ENCODE data around the gene RALGPS1. TPM values are rescaled to one million over a fixed set of nuclear protein-coding genes. Genes with fewer than 3 reads are reported as not detected.

RALGPS1 gene
- total and polyA plus RNA-seq, 8 donors: 5.8 to 12.7 (median 9.3) TPM

- FAIRE-seq: no peak
- no peak for ATAC-seq
- H3K27ac ChIP-seq: no peak overlapping the region
- no peaks in the 10 kb centered on the region for H3K36me3 ChIP-seq
- TF ChIP-seq, protein P1, sequence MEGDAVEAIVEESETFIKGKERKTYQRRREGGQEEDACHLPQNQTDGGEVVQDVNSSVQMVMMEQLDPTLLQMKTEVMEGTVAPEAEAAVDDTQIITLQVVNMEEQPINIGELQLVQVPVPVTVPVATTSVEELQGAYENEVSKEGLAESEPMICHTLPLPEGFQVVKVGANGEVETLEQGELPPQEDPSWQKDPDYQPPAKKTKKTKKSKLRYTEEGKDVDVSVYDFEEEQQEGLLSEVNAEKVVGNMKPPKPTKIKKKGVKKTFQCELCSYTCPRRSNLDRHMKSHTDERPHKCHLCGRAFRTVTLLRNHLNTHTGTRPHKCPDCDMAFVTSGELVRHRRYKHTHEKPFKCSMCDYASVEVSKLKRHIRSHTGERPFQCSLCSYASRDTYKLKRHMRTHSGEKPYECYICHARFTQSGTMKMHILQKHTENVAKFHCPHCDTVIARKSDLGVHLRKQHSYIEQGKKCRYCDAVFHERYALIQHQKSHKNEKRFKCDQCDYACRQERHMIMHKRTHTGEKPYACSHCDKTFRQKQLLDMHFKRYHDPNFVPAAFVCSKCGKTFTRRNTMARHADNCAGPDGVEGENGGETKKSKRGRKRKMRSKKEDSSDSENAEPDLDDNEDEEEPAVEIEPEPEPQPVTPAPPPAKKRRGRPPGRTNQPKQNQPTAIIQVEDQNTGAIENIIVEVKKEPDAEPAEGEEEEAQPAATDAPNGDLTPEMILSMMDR (IDR thresholded peaks at IDR 0.05): no peak
- no peak overlapping the region for H3K4me3 ChIP-seq
- 92 to 93% methylated on average over 11 of the region's 11 CpGs for WGBS, 2 donors
- intact Hi-C loops (cut with DNase I): no loop called here
- H3K9me3 ChIP-seq: no peaks in the 10 kb centered on the region
- H3K27me3 ChIP-seq: no peaks in the 10 kb centered on the region
- peak in 1 of 6 donors; percentile 29 for DNase-seq
- peaks cover 0 to 3% (median 0%) of the 10 kb centered on the region in 3 donors for H3K4me1 ChIP-seq
These were observed 223.2 kb downstream of the RALGPS1 start for GRCh38 chr9:127137640-127138360.

DNA sequence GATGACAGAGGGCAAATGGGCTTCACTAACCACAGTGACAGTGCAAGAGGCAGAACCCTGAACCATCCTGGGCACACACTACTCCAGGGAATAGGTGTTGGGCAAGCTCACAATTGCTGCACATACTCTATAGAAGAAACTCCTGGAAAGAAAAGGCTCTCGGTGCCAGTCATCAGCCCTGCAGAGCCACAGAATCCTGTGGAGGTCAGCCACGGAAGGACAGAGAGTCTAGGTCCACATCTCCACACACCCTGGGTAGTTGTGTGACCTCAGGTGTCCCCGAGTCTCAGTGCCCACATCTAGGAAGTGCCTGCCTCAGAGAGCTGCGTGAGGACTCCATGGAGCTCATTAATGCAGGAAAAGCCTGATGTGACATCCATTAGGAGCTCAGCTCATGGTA is 223.9 kb downstream of the RALGPS1 start:
- H3K4me1 ChIP-seq: peaks cover 0 to 5% (median 0%) of the 10 kb centered on the region in 3 donors
- no peaks in the 10 kb centered on the region for H3K27me3 ChIP-seq
- TF ChIP-seq, protein P1 (IDR thresholded peaks at IDR 0.05): no peak
- H3K4me3 ChIP-seq: no peak overlapping the region
- FAIRE-seq (no peak), DNase-seq (peak in 1 of 6 donors; percentile 28), ATAC-seq (no peak)
- intact Hi-C loops (cut with DNase I): no loop called here
- WGBS, 2 donors: 88 to 95% methylated on average over 4 of the region's 4 CpGs
- H3K9me3 ChIP-seq: no peaks in the 10 kb centered on the region
- no peaks in the 10 kb centered on the region for H3K36me3 ChIP-seq
- H3K27ac ChIP-seq: no peak overlapping the region

DNA sequence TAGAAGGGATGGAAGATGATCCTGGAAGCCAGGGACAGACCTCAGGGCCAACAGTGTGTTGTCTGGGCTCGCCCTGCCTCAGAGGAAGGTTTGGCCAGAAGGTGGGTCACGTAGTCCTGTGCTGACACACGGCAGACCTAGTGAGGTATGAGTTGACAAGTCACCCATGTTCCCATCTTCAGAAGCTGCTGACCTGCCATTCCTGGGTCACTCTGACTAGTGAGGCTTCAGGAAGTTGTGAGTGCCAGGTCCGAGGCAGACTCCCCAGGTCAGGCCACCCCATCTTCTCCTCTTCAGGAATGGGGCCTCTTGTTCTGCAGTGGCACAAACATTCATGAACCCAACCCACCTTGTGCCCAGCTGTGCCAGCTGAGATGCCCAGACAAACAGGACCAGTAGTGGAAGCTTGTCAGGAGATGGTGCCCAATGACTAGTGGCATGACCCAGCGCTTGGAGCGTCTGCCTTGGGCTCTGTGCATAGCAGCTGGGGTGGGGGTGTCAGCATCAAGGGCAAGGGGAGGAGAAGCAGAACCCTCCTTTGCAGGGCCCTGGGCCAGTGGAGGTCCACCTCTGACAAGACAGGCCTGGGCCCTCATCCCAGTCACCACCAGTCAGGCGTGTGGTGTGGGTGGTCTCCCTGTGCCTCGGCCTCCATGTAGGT is 224.6 kb downstream of the RALGPS1 start:
- peaks cover 0 to 5% (median 0%) of the 10 kb centered on the region in 3 donors for H3K4me1 ChIP-seq
- no peaks in the 10 kb centered on the region for H3K36me3 ChIP-seq
- intact Hi-C loops (cut with DNase I): no loop called here
- FAIRE-seq (no peak), ATAC-seq (no peak), DNase-seq (peak in 1 of 6 donors; percentile 18)
- no peak overlapping the region for H3K4me3 ChIP-seq
- WGBS, 2 donors: 96 to 97% methylated on average over 8 of the region's 8 CpGs
- no peaks in the 10 kb centered on the region for H3K9me3 ChIP-seq
- no peak overlapping the region for H3K27ac ChIP-seq
- TF ChIP-seq, protein P1 (IDR thresholded peaks at IDR 0.05): no peak
- H3K27me3 ChIP-seq: no peaks in the 10 kb centered on the region

DNA sequence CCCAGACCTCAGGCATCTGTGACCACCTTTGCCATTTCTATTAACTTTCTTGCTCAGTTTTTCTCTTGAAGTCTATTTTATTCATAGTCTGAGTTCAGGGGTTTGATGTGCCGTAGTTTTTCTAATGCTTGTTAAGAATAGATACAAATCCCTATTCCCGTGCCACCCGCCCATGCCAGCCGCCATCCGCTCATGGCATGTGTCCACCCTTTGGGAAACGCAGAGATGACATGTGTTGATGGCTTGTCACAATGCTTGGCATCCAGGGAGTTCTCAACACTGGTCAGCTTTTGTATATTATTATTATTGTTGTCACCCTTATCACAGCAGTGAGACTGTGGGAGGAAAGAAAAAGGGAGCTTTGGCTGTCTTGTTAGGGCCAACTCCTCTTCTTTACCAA is 225.2 kb downstream of the RALGPS1 start:
- FAIRE-seq (no peak), DNase-seq (no peak), ATAC-seq (no peak)
- H3K36me3 ChIP-seq: no peaks in the 10 kb centered on the region
- H3K27ac ChIP-seq: no peak overlapping the region
- H3K27me3 ChIP-seq: no peaks in the 10 kb centered on the region
- no peak overlapping the region for H3K4me3 ChIP-seq
- peaks cover 0 to 5% (median 0%) of the 10 kb centered on the region in 3 donors for H3K4me1 ChIP-seq
- WGBS, 2 donors: 94% methylated on average over 6 of the region's 6 CpGs
- no peaks in the 10 kb centered on the region for H3K9me3 ChIP-seq
- TF ChIP-seq, protein P1 (IDR thresholded peaks at IDR 0.05): no peak
- intact Hi-C loops (cut with DNase I): no loop called here

- no peak for ATAC-seq
- no peak overlapping the region for H3K27ac ChIP-seq
- no peak overlapping the region for H3K4me3 ChIP-seq
- intact Hi-C loops (cut with DNase I): no loop called here
- TF ChIP-seq, protein P1 (IDR thresholded peaks at IDR 0.05): no peak
- no peaks in the 10 kb centered on the region for H3K9me3 ChIP-seq
- FAIRE-seq: no peak
- H3K36me3 ChIP-seq: no peaks in the 10 kb centered on the region
- peak in 1 of 6 donors; percentile 28 for DNase-seq
- peaks cover 0 to 5% (median 0%) of the 10 kb centered on the region in 3 donors for H3K4me1 ChIP-seq
- no peaks in the 10 kb centered on the region for H3K27me3 ChIP-seq
- WGBS, 2 donors: 92 to 98% methylated on average over 6 of the region's 6 CpGs
These were observed 225.6 kb downstream of the RALGPS1 start for GRCh38 chr9:127140181-127140580.
